Parathyroid adenoma (tissue), 2 donors: Measurements from ENCODE around the gene CYTH2.
"Not testable (repeated sequence)": the region's sequence is repeated elsewhere in the genome, so short reads cannot be mapped to it uniquely, and the experiment has no call there.

Experiments
- H2AFZ ChIP-seq: fragments of 300-600 bp; sonication (generic); one replicate; pipeline ENCODE4 v1.7.0; 2017; ENCODE audit warnings: antibody characterized with exemption, mild to moderate bottlenecking
- H3K27ac ChIP-seq: fragments of 300-600 bp; sonication (generic); one replicate; pipeline ENCODE4 v1.7.0; 2017
- H3K27me3 ChIP-seq: fragments of 300-600 bp; sonication (generic); one replicate; pipeline ENCODE4 v1.7.0; 2017; ENCODE audit warnings: low read length; ENCODE audit not compliant: control insufficient read depth, insufficient read depth
- H3K36me3 ChIP-seq: fragments of 300-600 bp; sonication (generic); one replicate; pipeline ENCODE4 v1.7.0; 2017; ENCODE audit warnings: low read length; ENCODE audit not compliant: control insufficient read depth, insufficient read depth
- H3K4me1 ChIP-seq: fragments of 300-600 bp; sonication (generic); one replicate; pipeline ENCODE4 v1.7.0; 2017; ENCODE audit warnings: control low read depth
- H3K4me2 ChIP-seq: fragments of 300-600 bp; sonication (generic); one replicate; pipeline ENCODE4 v1.7.0; 2017; ENCODE audit warnings: low read length
- H3K4me3 ChIP-seq: fragments of 300-600 bp; sonication (generic); one replicate; pipeline ENCODE4 v1.7.0; 2017; ENCODE audit warnings: low read depth, low read length
- H3K79me2 ChIP-seq: fragments of 300-600 bp; sonication (generic); one replicate; pipeline ENCODE4 v1.7.0; 2017; ENCODE audit warnings: control low read depth
- H3K9ac ChIP-seq: fragments of 300-600 bp; sonication (generic); one replicate; pipeline ENCODE4 v1.7.0; 2017; ENCODE audit warnings: mild to moderate bottlenecking
- H3K9me3 ChIP-seq: fragments of 300-600 bp; sonication (generic); one replicate; pipeline ENCODE4 v1.7.0; 2017; ENCODE audit warnings: low read length; ENCODE audit not compliant: control insufficient read depth
- CTCF ChIP-seq: fragments of 300-600 bp; sonication (generic); IDR thresholded peaks from one replicate; pipeline ENCODE4 v1.7.0; 2017; ENCODE audit warnings: antibody characterized with exemption, mild to moderate bottlenecking
- donor health status: primary hyperparathyroidism.

CYTH2 gene

GRCh38 chr19:48518207-48518606 lies 49.0 kb downstream of the CYTH2 start:
- H3K4me3 ChIP-seq, result no peak overlapping the region
- H3K9ac ChIP-seq, result no peak overlapping the region
- H3K4me1 ChIP-seq, result no peaks in the 10 kb centered on the region
- no peak overlapping the region for H3K4me2 ChIP-seq
- no peaks in the 10 kb centered on the region for H3K27me3 ChIP-seq
- no peaks in the 10 kb centered on the region for H3K79me2 ChIP-seq
- no peak overlapping the region for H2AFZ ChIP-seq
- H3K36me3 ChIP-seq, result no peaks in the 10 kb centered on the region
- no peak overlapping the region for H3K27ac ChIP-seq
- no peaks in the 10 kb centered on the region for H3K9me3 ChIP-seq
- no peak for TF ChIP-seq CTCF

GRCh38 chr19:48519426-48519825 lies 50.3 kb downstream of the CYTH2 start:
- H2AFZ ChIP-seq, H3K4me2 ChIP-seq, H3K27ac ChIP-seq, H3K27me3 ChIP-seq, H3K36me3 ChIP-seq, H3K4me3 ChIP-seq, H3K9ac ChIP-seq, H3K4me1 ChIP-seq, H3K79me2 ChIP-seq, H3K9me3 ChIP-seq: not testable (repeated sequence)

GRCh38 chr19:48520134-48520533 lies 51.0 kb downstream of the CYTH2 start:
- no peak overlapping the region for H3K4me3 ChIP-seq
- no peak for TF ChIP-seq CTCF
- no peak overlapping the region for H2AFZ ChIP-seq
- H3K4me2 ChIP-seq, result no peak overlapping the region
- H3K79me2 ChIP-seq, result no peaks in the 10 kb centered on the region
- no peak overlapping the region for H3K9ac ChIP-seq
- no peaks in the 10 kb centered on the region for H3K36me3 ChIP-seq
- no peaks in the 10 kb centered on the region for H3K9me3 ChIP-seq
- no peak overlapping the region for H3K27ac ChIP-seq
- H3K4me1 ChIP-seq, result no peaks in the 10 kb centered on the region
- no peaks in the 10 kb centered on the region for H3K27me3 ChIP-seq

- Histone ChIP-seq H3K4me2 (no peak overlapping the region), H3K27me3 (no peaks in the 10 kb centered on the region), H3K9ac (no peak overlapping the region), H3K36me3 (no peaks in the 10 kb centered on the region), H3K9me3 (no peaks in the 10 kb centered on the region), H3K27ac (no peak overlapping the region), H3K4me3 (no peak overlapping the region), H2AFZ (no peak overlapping the region), H3K79me2 (no peaks in the 10 kb centered on the region), H3K4me1 (no peaks in the 10 kb centered on the region)
- no peak for TF ChIP-seq CTCF
These were observed 55.1 kb downstream of the CYTH2 start for GRCh38 chr19:48524221-48524620.

GRCh38 chr19:48524732-48525131 lies 55.6 kb downstream of the CYTH2 start:
- no peak for TF ChIP-seq CTCF
- no peak overlapping the region for H2AFZ ChIP-seq
- H3K4me3 ChIP-seq, result no peak overlapping the region

More at GRCh38 chr19:48524732-48525131, 55.6 kb downstream of the CYTH2 start:
- no peaks in the 10 kb centered on the region for H3K27me3 ChIP-seq
- no peak overlapping the region for H3K9ac ChIP-seq
- no peaks in the 10 kb centered on the region for H3K36me3 ChIP-seq
- no peak overlapping the region for H3K27ac ChIP-seq
- H3K9me3 ChIP-seq, result no peaks in the 10 kb centered on the region
- H3K79me2 ChIP-seq, result no peaks in the 10 kb centered on the region
- no peak overlapping the region for H3K4me2 ChIP-seq
- no peaks in the 10 kb centered on the region for H3K4me1 ChIP-seq
